Right atrium auricular region (tissue), 2 donors: ENCODE measurements around the gene PADI1. TPM values are rescaled to one million over a fixed set of nuclear protein-coding genes. Genes with fewer than 3 reads are reported as not detected.

Experiments used
- DNase-seq: peaks from one replicate; pipeline ENCODE4 v3.0.0-alpha.2; 2019; ENCODE audit warnings: low spot score
- H3K27ac ChIP-seq, 2 donors: fragments of 200-600 bp; sonication (generic); 1 replicate in 1 of 2; 2 replicates in 1 of 2; pipeline ENCODE4 v1.5.1; 2016 to 2019
- H3K27me3 ChIP-seq, 2 donors: fragments of 200-600 bp; sonication (generic); one replicate each; pipeline versions ENCODE4 v1.5.1 to v1.6.0; 2017 to 2019
- H3K36me3 ChIP-seq: fragments of 200-600 bp; sonication (generic); one replicate; pipeline ENCODE4 v1.5.1; 2016
- H3K4me1 ChIP-seq, 2 donors: fragments of 200-600 bp; sonication (generic); one replicate each; pipeline versions ENCODE4 v1.5.1 to v1.6.0; 2017 to 2019
- H3K4me3 ChIP-seq, 2 donors: fragments of 200-600 bp; sonication (generic); 1 replicate in 1 of 2; 2 replicates in 1 of 2; pipeline ENCODE4 v1.5.1; 2017 to 2019; ENCODE audit warnings: mild to moderate bottlenecking in 1 of 2, moderate library complexity in 1 of 2
- H3K9me3 ChIP-seq, 2 donors: fragments of 200-600 bp; sonication (generic); one replicate each; pipeline ENCODE4 v1.5.1; 2019
- total RNA-seq, 2 donors: library from RNA; depleted of rRNA; stranded (reverse); fragments of >200 nt; gene quantifications; one replicate each; pipeline ENCODE4 v1.1.0, GENCODE V29; 2016
- TF ChIP-seq, protein P1 (sequence below), 2 donors: fragments of 200-600 bp; sonication (generic); IDR thresholded peaks; one replicate each; pipeline ENCODE4 v1.5.1; 2019; ENCODE audit warnings: antibody characterized with exemption in 2 of 2

PADI1 gene
- total RNA-seq, 2 donors from 2014 or later = not detected

DNA sequence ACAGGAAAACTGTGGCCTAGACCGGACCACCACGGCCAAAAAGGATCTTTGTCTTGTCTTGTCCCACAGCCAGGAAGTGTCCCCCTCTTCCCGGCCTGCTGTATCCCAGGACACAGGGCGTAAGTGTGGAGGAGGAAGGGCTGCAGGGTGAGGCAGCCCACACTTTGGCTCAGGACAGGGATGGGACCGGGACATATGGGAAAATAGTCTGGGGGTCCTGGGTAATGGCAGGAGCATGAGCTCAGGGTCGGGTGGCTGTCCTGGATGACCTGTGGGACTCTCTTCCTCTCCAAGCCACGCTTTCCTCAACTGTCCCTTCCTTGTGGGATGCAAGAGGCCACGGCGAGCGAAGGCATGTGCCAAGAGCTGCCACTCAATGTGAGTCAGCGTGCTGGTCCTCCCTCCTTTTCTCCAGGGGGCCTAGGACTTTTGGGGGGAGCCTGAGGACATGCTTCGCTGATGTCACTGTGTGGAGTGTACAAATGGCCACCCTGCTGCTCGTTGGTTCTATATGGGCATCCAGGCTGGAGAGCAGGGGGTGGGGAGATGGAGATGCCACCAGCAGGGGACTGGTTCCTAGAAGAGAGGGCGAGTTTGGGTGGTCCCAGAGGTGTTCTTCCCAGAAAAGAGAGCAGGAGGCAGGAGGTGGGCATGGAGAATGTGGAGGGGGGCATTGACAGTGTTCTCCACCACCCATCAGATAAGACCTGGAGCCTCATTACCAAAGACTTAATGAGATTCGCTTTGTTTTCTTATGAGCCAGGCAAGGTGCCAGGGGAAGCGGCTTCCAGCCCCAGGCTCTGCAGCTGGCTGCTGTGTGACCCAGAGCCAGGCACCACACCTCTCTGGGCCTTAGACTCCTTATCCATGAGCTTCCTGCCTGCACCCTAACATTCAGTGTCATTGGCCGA lies 11.5 kb upstream of the PADI1 start:
- no peaks in the 10 kb centered on the region for H3K27me3 ChIP-seq
- H3K36me3 ChIP-seq = no peaks in the 10 kb centered on the region
- no peak overlapping the region for H3K4me3 ChIP-seq
- H3K27ac ChIP-seq = no peak overlapping the region
- DNase-seq = peak; percentile 26
- TF ChIP-seq, protein P1, sequence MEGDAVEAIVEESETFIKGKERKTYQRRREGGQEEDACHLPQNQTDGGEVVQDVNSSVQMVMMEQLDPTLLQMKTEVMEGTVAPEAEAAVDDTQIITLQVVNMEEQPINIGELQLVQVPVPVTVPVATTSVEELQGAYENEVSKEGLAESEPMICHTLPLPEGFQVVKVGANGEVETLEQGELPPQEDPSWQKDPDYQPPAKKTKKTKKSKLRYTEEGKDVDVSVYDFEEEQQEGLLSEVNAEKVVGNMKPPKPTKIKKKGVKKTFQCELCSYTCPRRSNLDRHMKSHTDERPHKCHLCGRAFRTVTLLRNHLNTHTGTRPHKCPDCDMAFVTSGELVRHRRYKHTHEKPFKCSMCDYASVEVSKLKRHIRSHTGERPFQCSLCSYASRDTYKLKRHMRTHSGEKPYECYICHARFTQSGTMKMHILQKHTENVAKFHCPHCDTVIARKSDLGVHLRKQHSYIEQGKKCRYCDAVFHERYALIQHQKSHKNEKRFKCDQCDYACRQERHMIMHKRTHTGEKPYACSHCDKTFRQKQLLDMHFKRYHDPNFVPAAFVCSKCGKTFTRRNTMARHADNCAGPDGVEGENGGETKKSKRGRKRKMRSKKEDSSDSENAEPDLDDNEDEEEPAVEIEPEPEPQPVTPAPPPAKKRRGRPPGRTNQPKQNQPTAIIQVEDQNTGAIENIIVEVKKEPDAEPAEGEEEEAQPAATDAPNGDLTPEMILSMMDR (IDR thresholded peaks at IDR 0.05) = no peak
- peaks cover 0 to 6% of the 10 kb centered on the region in 2 donors for H3K9me3 ChIP-seq
- H3K4me1 ChIP-seq = no peaks in the 10 kb centered on the region

GRCh38 chr1:17194133-17194475 lies 10.8 kb upstream of the PADI1 start:
- Histone ChIP-seq H3K27ac (no peak overlapping the region), H3K27me3 (no peaks in the 10 kb centered on the region), H3K4me3 (no peak overlapping the region), H3K9me3 (no peaks in the 10 kb centered on the region), H3K36me3 (no peaks in the 10 kb centered on the region), H3K4me1 (no peaks in the 10 kb centered on the region)
- DNase-seq = peak; percentile 13
- TF ChIP-seq, protein P1 (IDR thresholded peaks at IDR 0.05) = no peak

DNA sequence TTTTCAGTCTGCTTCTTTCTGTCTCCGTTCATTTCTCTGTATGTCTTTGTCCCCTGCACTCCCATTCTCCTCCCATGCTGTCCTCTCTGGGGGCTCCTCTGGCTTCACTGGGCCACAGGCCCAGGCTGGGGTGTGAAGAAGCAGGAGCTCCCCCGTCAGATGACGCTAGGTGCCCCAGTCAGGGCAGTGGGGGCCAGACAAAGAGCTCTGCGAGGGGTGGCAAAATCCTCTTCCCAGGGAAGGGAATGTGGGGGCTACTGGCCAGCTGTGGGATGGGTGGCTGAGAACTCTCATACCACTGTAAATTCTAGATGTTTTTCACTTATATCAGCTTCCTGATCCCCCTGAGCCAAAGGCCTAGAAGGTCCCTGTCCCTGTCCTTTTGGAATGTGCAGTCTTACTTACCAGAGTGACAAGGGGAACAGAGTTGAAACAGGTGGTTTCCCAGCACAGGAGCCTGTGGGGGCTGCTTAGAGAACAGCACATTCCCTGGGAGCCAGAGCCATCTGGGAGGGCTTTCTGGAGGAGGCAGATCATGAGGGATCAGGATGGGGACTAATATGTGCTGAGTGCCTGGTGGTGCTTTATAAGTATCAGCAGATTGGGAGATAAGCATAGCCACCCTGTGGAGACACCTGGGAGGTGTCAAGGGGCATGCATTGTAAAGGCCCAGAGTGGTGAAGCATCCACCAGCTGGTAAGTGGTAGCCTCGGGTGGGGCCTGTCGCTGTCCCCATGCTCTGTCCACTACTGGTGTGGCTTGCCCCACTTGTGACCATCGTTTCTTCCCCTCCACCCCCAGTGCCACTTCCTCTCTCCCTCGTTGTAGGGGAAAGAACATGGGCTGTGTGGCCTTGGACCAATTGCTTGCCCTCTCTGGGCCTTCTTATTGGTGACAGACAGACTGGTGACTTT lies 10.1 kb upstream of the PADI1 start:
- no peak overlapping the region for H3K4me3 ChIP-seq
- DNase-seq = peak; percentile 28
- no peak overlapping the region for H3K27ac ChIP-seq
- no peaks in the 10 kb centered on the region for H3K36me3 ChIP-seq
- H3K27me3 ChIP-seq = no peaks in the 10 kb centered on the region
- H3K4me1 ChIP-seq = no peaks in the 10 kb centered on the region
- TF ChIP-seq, protein P1 (IDR thresholded peaks at IDR 0.05) = no peak
- H3K9me3 ChIP-seq = no peaks in the 10 kb centered on the region

DNA sequence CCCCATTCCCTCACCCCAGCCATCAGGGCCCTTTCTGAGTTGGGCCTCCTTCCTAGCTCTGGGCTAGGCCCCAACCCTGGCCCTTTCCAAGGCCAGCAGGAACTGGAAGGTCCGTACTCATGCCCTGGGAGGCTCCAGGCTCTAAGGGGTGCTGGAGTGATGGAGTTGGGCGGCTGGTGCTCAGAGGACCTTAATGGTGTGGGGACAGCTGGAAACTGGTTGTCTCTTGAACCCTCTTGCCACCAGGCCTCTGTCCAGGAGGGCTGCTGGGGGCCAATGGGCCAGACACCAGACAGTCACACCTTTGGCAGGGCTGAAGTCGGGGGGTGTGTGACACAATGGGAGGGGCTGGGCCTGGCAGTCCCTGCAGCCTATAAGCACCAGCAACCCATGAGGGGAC lies 9.2 kb upstream of the PADI1 start:
- DNase-seq = peak; percentile 2
- Histone ChIP-seq H3K27me3 (no peaks in the 10 kb centered on the region), H3K27ac (no peak overlapping the region)

DNA sequence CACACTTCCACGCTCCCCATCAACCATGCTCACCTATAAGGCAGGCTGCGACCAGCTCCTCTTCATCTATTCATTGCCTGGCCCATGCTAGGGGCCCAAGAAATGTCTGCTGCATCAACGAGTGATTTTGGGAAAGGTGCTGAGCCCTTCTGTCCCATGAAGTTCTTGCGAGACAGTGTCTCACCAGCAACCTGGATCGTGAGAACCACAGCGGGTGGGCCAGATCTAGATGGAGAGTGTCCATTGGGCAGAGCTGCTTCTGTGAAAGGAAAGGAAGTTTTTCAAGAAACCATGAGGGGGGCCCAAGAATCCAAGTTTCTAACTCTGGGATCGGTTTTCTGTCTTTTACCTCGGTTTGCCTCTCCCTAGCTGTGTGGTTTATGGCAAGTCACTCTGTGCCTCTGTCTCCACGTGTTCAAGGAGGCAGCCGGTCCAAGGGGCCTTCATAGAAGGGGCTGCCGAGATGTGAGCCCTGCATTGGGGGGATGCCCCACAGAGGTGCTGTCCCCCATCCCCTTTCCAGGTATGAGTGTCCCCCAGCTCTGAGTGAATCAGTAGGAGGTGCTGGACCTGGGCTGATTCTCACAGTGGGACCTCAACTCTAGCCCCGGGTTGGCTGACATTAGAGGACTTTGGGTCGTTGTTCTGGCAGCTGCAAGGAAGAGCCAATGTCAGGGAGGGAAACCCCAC lies 8.3 kb upstream of the PADI1 start:
- Histone ChIP-seq H3K27me3 (no peaks in the 10 kb centered on the region), H3K36me3 (no peaks in the 10 kb centered on the region), H3K4me3 (no peak overlapping the region), H3K27ac (no peak overlapping the region), H3K9me3 (no peaks in the 10 kb centered on the region), H3K4me1 (no peaks in the 10 kb centered on the region)
- TF ChIP-seq, protein P1 (IDR thresholded peaks at IDR 0.05) = no peak
- DNase-seq = no peak

More for the DNA sequence above, 9.2 kb upstream of the PADI1 start:
- H3K4me1 ChIP-seq = no peaks in the 10 kb centered on the region
- TF ChIP-seq, protein P1 (IDR thresholded peaks at IDR 0.05) = no peak
- H3K36me3 ChIP-seq = no peaks in the 10 kb centered on the region
- H3K9me3 ChIP-seq = no peaks in the 10 kb centered on the region
- H3K4me3 ChIP-seq = no peak overlapping the region
